Activated naive CD4-positive, alpha-beta T cell treated with anti-CD3 and anti-CD28 coated beads, Interleukin-2, amount 50 U/mL, for 24 hours (primary cell): ENCODE data around the gene GNS.

Experiments
- H3K27ac Mint-ChIP-seq: one replicate; pipeline ENCODE4 v1.8.0; 2021; ENCODE audit warnings: mild to moderate bottlenecking, mixed read lengths
- H3K27me3 Mint-ChIP-seq: one replicate; pipeline ENCODE4 v1.8.0; 2021; ENCODE audit warnings: mixed read lengths
- H3K36me3 Mint-ChIP-seq: one replicate; pipeline ENCODE4 v1.8.0; 2021; ENCODE audit warnings: mixed read lengths
- H3K4me1 Mint-ChIP-seq: one replicate; pipeline ENCODE4 v1.8.0; 2021; ENCODE audit warnings: mixed read lengths
- H3K4me3 Mint-ChIP-seq: one replicate; pipeline ENCODE4 v1.8.0; 2021; ENCODE audit warnings: mild to moderate bottlenecking, mixed read lengths
- H3K9me3 Mint-ChIP-seq: one replicate; pipeline ENCODE4 v1.8.0; 2021; ENCODE audit warnings: mixed read lengths

The GNS gene

GRCh38 chr12:64730588-64730969 is 28.6 kb downstream of the GNS start:
- H3K9me3 Mint-ChIP-seq = no peaks in the 10 kb centered on the region
- H3K27ac Mint-ChIP-seq = peak overlapping the region; percentile 85
- H3K36me3 Mint-ChIP-seq = peaks cover 22% of the 10 kb centered on the region
- H3K27me3 Mint-ChIP-seq = no peaks in the 10 kb centered on the region
- peaks cover 19% of the 10 kb centered on the region for H3K4me1 Mint-ChIP-seq
- peak overlapping the region; percentile 64 for H3K4me3 Mint-ChIP-seq

- Mint-ChIP-seq H3K4me1 (peaks cover 19% of the 10 kb centered on the region), H3K4me3 (peak overlapping the region; percentile 64), H3K36me3 (peaks cover 26% of the 10 kb centered on the region), H3K9me3 (no peaks in the 10 kb centered on the region), H3K27me3 (no peaks in the 10 kb centered on the region), H3K27ac (peak overlapping the region; percentile 90)
These were observed 29.2 kb downstream of the GNS start for GRCh38 chr12:64729909-64730587.

GRCh38 chr12:64724201-64724745 is 34.9 kb downstream of the GNS start:
- peaks cover 27% of the 10 kb centered on the region for H3K36me3 Mint-ChIP-seq
- H3K4me1 Mint-ChIP-seq = peaks cover 7% of the 10 kb centered on the region

GRCh38 chr12:64723630-64724029 is 35.6 kb downstream of the GNS start:
- peaks cover 25% of the 10 kb centered on the region for H3K36me3 Mint-ChIP-seq
- H3K4me1 Mint-ChIP-seq = peaks cover 7% of the 10 kb centered on the region
- no peaks in the 10 kb centered on the region for H3K27me3 Mint-ChIP-seq
- H3K27ac Mint-ChIP-seq = peak overlapping the region; percentile 46
- H3K9me3 Mint-ChIP-seq = no peaks in the 10 kb centered on the region
- no peak overlapping the region for H3K4me3 Mint-ChIP-seq

More at GRCh38 chr12:64724201-64724745, 34.9 kb downstream of the GNS start:
- H3K27me3 Mint-ChIP-seq = no peaks in the 10 kb centered on the region
- no peak overlapping the region for H3K4me3 Mint-ChIP-seq
- H3K27ac Mint-ChIP-seq = no peak overlapping the region
- no peaks in the 10 kb centered on the region for H3K9me3 Mint-ChIP-seq

GRCh38 chr12:64722835-64723234 is 36.4 kb downstream of the GNS start:
- H3K36me3 Mint-ChIP-seq = peaks cover 22% of the 10 kb centered on the region
- peaks cover 7% of the 10 kb centered on the region for H3K4me1 Mint-ChIP-seq
- no peak overlapping the region for H3K27ac Mint-ChIP-seq

GRCh38 chr12:64720884-64721283 is 38.3 kb downstream of the GNS start:
- no peak overlapping the region for H3K4me3 Mint-ChIP-seq
- no peak overlapping the region for H3K27ac Mint-ChIP-seq
- H3K4me1 Mint-ChIP-seq = peaks cover 18% of the 10 kb centered on the region
- no peaks in the 10 kb centered on the region for H3K9me3 Mint-ChIP-seq
- H3K27me3 Mint-ChIP-seq = no peaks in the 10 kb centered on the region
- H3K36me3 Mint-ChIP-seq = peaks cover 24% of the 10 kb centered on the region

More at GRCh38 chr12:64722835-64723234, 36.4 kb downstream of the GNS start:
- H3K27me3 Mint-ChIP-seq = no peaks in the 10 kb centered on the region
- no peaks in the 10 kb centered on the region for H3K9me3 Mint-ChIP-seq
- H3K4me3 Mint-ChIP-seq = no peak overlapping the region

- Mint-ChIP-seq H3K27ac (no peak overlapping the region), H3K36me3 (peaks cover 35% of the 10 kb centered on the region), H3K27me3 (no peaks in the 10 kb centered on the region), H3K4me1 (peaks cover 28% of the 10 kb centered on the region), H3K9me3 (no peaks in the 10 kb centered on the region), H3K4me3 (no peak overlapping the region)
These were observed 40.6 kb downstream of the GNS start for GRCh38 chr12:64718649-64719048.

GRCh38 chr12:64716839-64717455 is 42.3 kb downstream of the GNS start:
- H3K9me3 Mint-ChIP-seq = no peaks in the 10 kb centered on the region
- H3K4me3 Mint-ChIP-seq = no peak overlapping the region
- H3K27ac Mint-ChIP-seq = peak overlapping the region; percentile 24
- peaks cover 30% of the 10 kb centered on the region for H3K4me1 Mint-ChIP-seq
- H3K27me3 Mint-ChIP-seq = no peaks in the 10 kb centered on the region
- H3K36me3 Mint-ChIP-seq = peaks cover 39% of the 10 kb centered on the region

- Mint-ChIP-seq H3K4me1 (peaks cover 30% of the 10 kb centered on the region), H3K27me3 (no peaks in the 10 kb centered on the region), H3K36me3 (peaks cover 39% of the 10 kb centered on the region)
These were observed 42.8 kb downstream of the GNS start for GRCh38 chr12:64716371-64716770.

GRCh38 chr12:64714551-64714968 is 44.6 kb downstream of the GNS start:
- Mint-ChIP-seq H3K4me1 (peaks cover 30% of the 10 kb centered on the region), H3K27me3 (no peaks in the 10 kb centered on the region), H3K27ac (no peak overlapping the region), H3K9me3 (no peaks in the 10 kb centered on the region), H3K4me3 (no peak overlapping the region), H3K36me3 (peaks cover 36% of the 10 kb centered on the region)

More at GRCh38 chr12:64716371-64716770, 42.8 kb downstream of the GNS start:
- Mint-ChIP-seq H3K4me3 (no peak overlapping the region), H3K9me3 (no peaks in the 10 kb centered on the region), H3K27ac (peak overlapping the region; percentile 24)

GRCh38 chr12:64713376-64713775 is 45.8 kb downstream of the GNS start:
- H3K27ac Mint-ChIP-seq = no peak overlapping the region
- H3K4me3 Mint-ChIP-seq = no peak overlapping the region
- no peaks in the 10 kb centered on the region for H3K27me3 Mint-ChIP-seq
- peaks cover 35% of the 10 kb centered on the region for H3K36me3 Mint-ChIP-seq
- H3K9me3 Mint-ChIP-seq = no peaks in the 10 kb centered on the region
- H3K4me1 Mint-ChIP-seq = peaks cover 30% of the 10 kb centered on the region

- Mint-ChIP-seq H3K36me3 (peaks cover 14% of the 10 kb centered on the region), H3K4me1 (peaks cover 14% of the 10 kb centered on the region), H3K27me3 (no peaks in the 10 kb centered on the region), H3K27ac (no peak overlapping the region), H3K4me3 (no peak overlapping the region), H3K9me3 (no peaks in the 10 kb centered on the region)
These were observed 49.8 kb downstream of the GNS start for GRCh38 chr12:64709429-64709828.

- Mint-ChIP-seq H3K27me3 (no peaks in the 10 kb centered on the region), H3K4me3 (no peak overlapping the region), H3K4me1 (peaks cover 5% of the 10 kb centered on the region), H3K36me3 (peaks cover 6% of the 10 kb centered on the region), H3K9me3 (no peaks in the 10 kb centered on the region), H3K27ac (no peak overlapping the region)
These were observed 51.3 kb downstream of the GNS start for GRCh38 chr12:64707926-64708325.

- peaks cover 4% of the 10 kb centered on the region for H3K4me1 Mint-ChIP-seq
- peaks cover 6% of the 10 kb centered on the region for H3K36me3 Mint-ChIP-seq
- H3K27ac Mint-ChIP-seq = no peak overlapping the region
- no peaks in the 10 kb centered on the region for H3K27me3 Mint-ChIP-seq
- no peaks in the 10 kb centered on the region for H3K9me3 Mint-ChIP-seq
- H3K4me3 Mint-ChIP-seq = no peak overlapping the region
These were observed 51.8 kb downstream of the GNS start for GRCh38 chr12:64707362-64707761.

- Mint-ChIP-seq H3K4me1 (peaks cover 9% of the 10 kb centered on the region), H3K4me3 (no peak overlapping the region), H3K9me3 (no peaks in the 10 kb centered on the region), H3K36me3 (peaks cover 6% of the 10 kb centered on the region), H3K27ac (no peak overlapping the region), H3K27me3 (no peaks in the 10 kb centered on the region)
These were observed 52.3 kb downstream of the GNS start for GRCh38 chr12:64706857-64707256.

- no peak overlapping the region for H3K4me3 Mint-ChIP-seq
- peaks cover 15% of the 10 kb centered on the region for H3K4me1 Mint-ChIP-seq
- no peak overlapping the region for H3K27ac Mint-ChIP-seq
- no peaks in the 10 kb centered on the region for H3K27me3 Mint-ChIP-seq
- peaks cover 4% of the 10 kb centered on the region for H3K36me3 Mint-ChIP-seq
- no peaks in the 10 kb centered on the region for H3K9me3 Mint-ChIP-seq
These were observed 52.9 kb downstream of the GNS start for GRCh38 chr12:64706306-64706705.
